ENCODE data around the gene SASH1.
A peak's percentile ranks its signal among the peaks of the same experiment; 100 is the strongest.

GRCh38 chr6:148517470-148517869 lies 174.8 kb downstream of the SASH1 start:
- TF ChIP-seq CTCF (IDR thresholded peaks at IDR 0.05): no peak
- no peak for TF ChIP-seq POLR2A (IDR thresholded peaks at IDR 0.05)
- peak in 1 of 2 donors; percentile 66 for TF ChIP-seq EP300 (IDR thresholded peaks at IDR 0.05)

Data from tibial nerve (tissue), 4 donors.